ENCODE data around the gene CA4.

The CA4 gene

DNA sequence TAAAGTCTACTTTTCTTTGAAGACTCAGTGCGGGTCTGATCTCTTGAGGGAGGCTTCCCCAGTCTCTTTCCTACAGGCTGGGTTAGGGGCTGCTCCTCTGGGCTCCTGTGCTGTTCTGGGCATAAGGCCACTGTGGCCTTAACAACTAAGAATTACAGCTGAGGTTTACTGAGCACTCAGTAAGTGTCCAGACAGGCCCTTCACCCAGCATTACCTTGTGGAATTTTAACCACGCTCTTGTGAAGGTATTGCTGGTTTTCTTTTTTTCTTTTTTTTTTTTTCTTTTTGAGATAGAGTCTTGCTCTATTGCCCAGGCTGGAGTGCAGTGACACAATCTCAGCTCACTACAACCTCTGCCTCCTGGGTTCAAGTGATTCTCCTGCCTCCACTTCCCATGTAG, 3.6 kb upstream of the CA4 start:
- no peak overlapping the region for H2AFZ ChIP-seq (ENCODE audit: low read length)
- H3K23ac ChIP-seq (ENCODE audit: low read depth, low read length, poor library complexity) = no peak overlapping the region
- peaks cover 41 to 45% of the 10 kb centered on the region in 2 donors for H3K4me1 ChIP-seq (ENCODE audit: control insufficient read depth in 2 of 2, insufficient read depth in 1 of 2, low read depth in 1 of 2, low read length in 2 of 2)
- H2BK12ac ChIP-seq (ENCODE audit: low read length) = no peak overlapping the region
- WGBS, 2 donors (ENCODE audit: extremely low coverage in 2 of 2, insufficient read length in 2 of 2, insufficient replicate concordance in 1 of 2) = no CpG with 5 or more reads among the region's 2 CpGs
- H3K36me3 ChIP-seq (replicated peaks in 1 of 2; ENCODE audit: control insufficient read depth in 2 of 2, insufficient read depth in 2 of 2, low read length in 2 of 2) = no peaks in the 10 kb centered on the region
- H3K4ac ChIP-seq (ENCODE audit: low read length) = no peak overlapping the region
- H2AK5ac ChIP-seq (ENCODE audit: low read depth, low read length) = peak overlapping the region; percentile 85
- no peak overlapping the region for H2BK5ac ChIP-seq (ENCODE audit: low read length)
- no peak overlapping the region for H4K91ac ChIP-seq (ENCODE audit: low read depth, low read length, poor library complexity)
- peak overlapping the region; percentile 10 for H2BK120ac ChIP-seq (ENCODE audit: low read depth, low read length)
- H3K9me3 ChIP-seq (replicated peaks in 1 of 2; ENCODE audit: control insufficient read depth in 2 of 2, insufficient read depth in 1 of 2, low read depth in 1 of 2, low read length in 2 of 2) = no peaks in the 10 kb centered on the region
- no peak overlapping the region for H4K8ac ChIP-seq (ENCODE audit: low read depth, low read length)
- no peak overlapping the region for H2BK15ac ChIP-seq (ENCODE audit: low read length)
- H3K9ac ChIP-seq (ENCODE audit: low read depth, low read length, poor library complexity) = no peak overlapping the region
- DNase-seq (ENCODE audit: low spot score) = no peak
- peak overlapping the region; percentile 87 for H3K27ac ChIP-seq (replicated peaks; ENCODE audit: low read length)
- H3K4me3 ChIP-seq (ENCODE audit: low read length in 2 of 2) = no peak overlapping the region
- H3K79me1 ChIP-seq (ENCODE audit: low read depth, low read length) = peaks cover 4% of the 10 kb centered on the region
- no peak overlapping the region for H3K14ac ChIP-seq (ENCODE audit: low read length)
- H3K18ac ChIP-seq (ENCODE audit: low read length) = peak overlapping the region; percentile 67
- peaks cover 6 to 59% (median 14%) of the 10 kb centered on the region in 3 experiments for H3K27me3 ChIP-seq (ENCODE audit: control insufficient read depth in 3 of 3, insufficient read depth in 3 of 3, low read depth in 1 of 3, low read length in 3 of 3)
- no peak overlapping the region for H3K4me2 ChIP-seq (ENCODE audit: insufficient read depth, low read length, poor library complexity, severe bottlenecking)

DNA sequence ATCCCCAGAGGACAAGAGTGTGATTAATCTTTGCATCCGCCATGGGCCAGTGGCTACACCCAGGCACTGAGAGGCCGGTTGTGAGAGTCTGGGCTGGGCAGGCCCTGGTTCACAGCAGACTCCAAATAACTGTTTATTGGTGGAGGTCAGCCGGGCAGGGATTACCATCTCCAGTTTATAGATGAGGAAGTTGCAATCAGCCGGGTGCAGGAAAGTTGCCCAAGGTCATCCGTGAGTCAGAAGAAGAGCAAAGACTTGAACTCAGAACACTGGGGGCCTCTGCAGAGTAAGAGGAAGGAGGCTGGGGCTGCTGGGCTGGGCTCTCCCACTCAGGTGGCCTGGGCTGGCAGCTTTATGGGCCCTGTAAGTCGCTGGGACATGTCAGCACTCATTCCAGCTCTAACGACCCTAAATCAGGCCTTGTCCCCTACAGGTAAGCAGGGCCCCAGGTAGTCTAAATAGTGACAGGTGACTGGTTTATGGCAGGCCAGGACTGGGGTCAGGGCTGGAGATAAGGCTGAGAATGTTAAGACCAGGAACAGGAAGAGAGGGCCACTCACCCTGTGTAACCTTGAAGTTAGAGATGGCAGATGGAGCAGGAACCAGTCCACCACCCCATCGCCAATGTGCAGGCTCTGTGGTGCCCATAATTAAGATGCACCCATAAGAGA, 2.1 kb upstream of the CA4 start:
- no peak overlapping the region for H3K14ac ChIP-seq (ENCODE audit: low read length)
- H3K4me3 ChIP-seq (ENCODE audit: low read length in 2 of 2) = no peak overlapping the region
- DNase-seq (ENCODE audit: low spot score) = no peak
- no peak overlapping the region for H3K9ac ChIP-seq (ENCODE audit: low read depth, low read length, poor library complexity)
- no peak overlapping the region for H4K91ac ChIP-seq (ENCODE audit: low read depth, low read length, poor library complexity)
- H4K8ac ChIP-seq (ENCODE audit: low read depth, low read length) = no peak overlapping the region
- H2BK5ac ChIP-seq (ENCODE audit: low read length) = no peak overlapping the region
- no peak overlapping the region for H2AFZ ChIP-seq (ENCODE audit: low read length)
- H3K18ac ChIP-seq (ENCODE audit: low read length) = no peak overlapping the region
- H3K4me1 ChIP-seq (ENCODE audit: control insufficient read depth in 2 of 2, insufficient read depth in 1 of 2, low read depth in 1 of 2, low read length in 2 of 2) = peaks cover 31 to 39% of the 10 kb centered on the region in 2 donors
- H2BK120ac ChIP-seq (ENCODE audit: low read depth, low read length) = no peak overlapping the region
- no peak overlapping the region for H3K4ac ChIP-seq (ENCODE audit: low read length)
- no peak overlapping the region for H2BK12ac ChIP-seq (ENCODE audit: low read length)
- peaks cover 4% of the 10 kb centered on the region for H3K79me1 ChIP-seq (ENCODE audit: low read depth, low read length)
- no CpG with 5 or more reads among the region's 8 CpGs for WGBS, 2 donors (ENCODE audit: extremely low coverage in 2 of 2, insufficient read length in 2 of 2, insufficient replicate concordance in 1 of 2)
- no peaks in the 10 kb centered on the region for H3K9me3 ChIP-seq (replicated peaks in 1 of 2; ENCODE audit: control insufficient read depth in 2 of 2, insufficient read depth in 1 of 2, low read depth in 1 of 2, low read length in 2 of 2)
- no peak overlapping the region for H3K23ac ChIP-seq (ENCODE audit: low read depth, low read length, poor library complexity)
- no peak overlapping the region for H2BK15ac ChIP-seq (ENCODE audit: low read length)
- no peak overlapping the region for H3K27ac ChIP-seq (replicated peaks; ENCODE audit: low read length)
- peaks cover 2 to 67% (median 11%) of the 10 kb centered on the region in 3 experiments for H3K27me3 ChIP-seq (ENCODE audit: control insufficient read depth in 3 of 3, insufficient read depth in 3 of 3, low read depth in 1 of 3, low read length in 3 of 3)
- no peaks in the 10 kb centered on the region for H3K36me3 ChIP-seq (replicated peaks in 1 of 2; ENCODE audit: control insufficient read depth in 2 of 2, insufficient read depth in 2 of 2, low read length in 2 of 2)
- H2AK5ac ChIP-seq (ENCODE audit: low read depth, low read length) = peak overlapping the region; percentile 10
- H3K4me2 ChIP-seq (ENCODE audit: insufficient read depth, low read length, poor library complexity, severe bottlenecking) = no peak overlapping the region

DNA sequence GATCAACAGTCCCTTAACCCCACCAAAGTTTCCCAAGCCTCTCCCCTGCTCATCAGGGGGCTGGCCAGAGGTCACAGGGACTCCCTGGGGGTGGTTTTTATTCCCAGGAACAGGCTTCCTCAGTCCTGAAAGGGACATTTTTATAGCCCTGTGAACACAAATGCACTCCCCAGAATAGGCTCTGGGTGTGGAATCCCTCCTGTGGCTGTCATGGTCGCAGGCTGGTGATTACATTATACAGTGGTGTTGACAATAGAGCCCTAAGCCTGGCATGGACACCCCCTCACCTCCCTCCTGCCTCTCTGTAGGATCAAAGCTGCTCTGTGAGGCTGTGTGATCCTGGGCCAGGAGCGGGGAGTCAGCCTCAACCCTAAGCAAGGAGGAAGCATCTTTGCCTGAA, 1.4 kb upstream of the CA4 start:
- Histone ChIP-seq H3K9ac (ENCODE audit: low read depth, low read length, poor library complexity) (no peak overlapping the region), H3K4me1 (ENCODE audit: control insufficient read depth in 2 of 2, insufficient read depth in 1 of 2, low read depth in 1 of 2, low read length in 2 of 2) (peaks cover 26 to 34% of the 10 kb centered on the region in 2 donors), H3K79me1 (ENCODE audit: low read depth, low read length) (peaks cover 4% of the 10 kb centered on the region), H3K14ac (ENCODE audit: low read length) (no peak overlapping the region), H3K27me3 (ENCODE audit: control insufficient read depth in 3 of 3, insufficient read depth in 3 of 3, low read depth in 1 of 3, low read length in 3 of 3) (peaks cover 2 to 71% (median 11%) of the 10 kb centered on the region in 3 experiments), H4K8ac (ENCODE audit: low read depth, low read length) (no peak overlapping the region), H3K27ac (replicated peaks; ENCODE audit: low read length) (peak overlapping the region; percentile 9), H2BK12ac (ENCODE audit: low read length) (no peak overlapping the region), H2BK120ac (ENCODE audit: low read depth, low read length) (no peak overlapping the region), H3K4me2 (ENCODE audit: insufficient read depth, low read length, poor library complexity, severe bottlenecking) (no peak overlapping the region), H3K23ac (ENCODE audit: low read depth, low read length, poor library complexity) (no peak overlapping the region), H3K9me3 (replicated peaks in 1 of 2; ENCODE audit: control insufficient read depth in 2 of 2, insufficient read depth in 1 of 2, low read depth in 1 of 2, low read length in 2 of 2) (no peaks in the 10 kb centered on the region), H2AFZ (ENCODE audit: low read length) (no peak overlapping the region), H3K4me3 (ENCODE audit: low read length in 2 of 2) (no peak overlapping the region), H4K91ac (ENCODE audit: low read depth, low read length, poor library complexity) (no peak overlapping the region), H2BK15ac (ENCODE audit: low read length) (no peak overlapping the region), H3K18ac (ENCODE audit: low read length) (peak overlapping the region; percentile 78), H3K36me3 (replicated peaks in 1 of 2; ENCODE audit: control insufficient read depth in 2 of 2, insufficient read depth in 2 of 2, low read length in 2 of 2) (no peaks in the 10 kb centered on the region), H3K4ac (ENCODE audit: low read length) (no peak overlapping the region), H2AK5ac (ENCODE audit: low read depth, low read length) (peak overlapping the region; percentile 10), H2BK5ac (ENCODE audit: low read length) (no peak overlapping the region)
- WGBS, 2 donors (ENCODE audit: extremely low coverage in 2 of 2, insufficient read length in 2 of 2, insufficient replicate concordance in 1 of 2) = no CpG with 5 or more reads among the region's 2 CpGs
- DNase-seq (ENCODE audit: low spot score) = no peak

GRCh38 chr17:60151355-60151754, 1.6 kb downstream of the CA4 start:
- no peaks in the 10 kb centered on the region for H3K36me3 ChIP-seq (replicated peaks in 1 of 2; ENCODE audit: control insufficient read depth in 2 of 2, insufficient read depth in 2 of 2, low read length in 2 of 2)
- H2BK12ac ChIP-seq (ENCODE audit: low read length) = no peak overlapping the region
- peaks cover 6% of the 10 kb centered on the region for H3K79me1 ChIP-seq (ENCODE audit: low read depth, low read length)
- no peak overlapping the region for H3K18ac ChIP-seq (ENCODE audit: low read length)
- H2BK120ac ChIP-seq (ENCODE audit: low read depth, low read length) = no peak overlapping the region
- no peak overlapping the region for H2AFZ ChIP-seq (ENCODE audit: low read length)
- H3K9ac ChIP-seq (ENCODE audit: low read depth, low read length, poor library complexity) = no peak overlapping the region
- peaks cover 2 to 92% (median 11%) of the 10 kb centered on the region in 3 experiments for H3K27me3 ChIP-seq (ENCODE audit: control insufficient read depth in 3 of 3, insufficient read depth in 3 of 3, low read depth in 1 of 3, low read length in 3 of 3)
- no peak overlapping the region for H2BK15ac ChIP-seq (ENCODE audit: low read length)
- H4K91ac ChIP-seq (ENCODE audit: low read depth, low read length, poor library complexity) = no peak overlapping the region
- H3K9me3 ChIP-seq (replicated peaks in 1 of 2; ENCODE audit: control insufficient read depth in 2 of 2, insufficient read depth in 1 of 2, low read depth in 1 of 2, low read length in 2 of 2) = no peaks in the 10 kb centered on the region
- no CpG with 5 or more reads among the region's 5 CpGs for WGBS, 2 donors (ENCODE audit: extremely low coverage in 2 of 2, insufficient read length in 2 of 2, insufficient replicate concordance in 1 of 2)
- H3K4me1 ChIP-seq (ENCODE audit: control insufficient read depth in 2 of 2, insufficient read depth in 1 of 2, low read depth in 1 of 2, low read length in 2 of 2) = peaks cover 9 to 28% of the 10 kb centered on the region in 2 donors
- no peak for DNase-seq (ENCODE audit: low spot score)
- H3K23ac ChIP-seq (ENCODE audit: low read depth, low read length, poor library complexity) = no peak overlapping the region
- H3K4me2 ChIP-seq (ENCODE audit: insufficient read depth, low read length, poor library complexity, severe bottlenecking) = no peak overlapping the region
- no peak overlapping the region for H4K8ac ChIP-seq (ENCODE audit: low read depth, low read length)
- H3K4ac ChIP-seq (ENCODE audit: low read length) = no peak overlapping the region
- no peak overlapping the region for H2BK5ac ChIP-seq (ENCODE audit: low read length)
- H3K27ac ChIP-seq (replicated peaks; ENCODE audit: low read length) = no peak overlapping the region
- H2AK5ac ChIP-seq (ENCODE audit: low read depth, low read length) = no peak overlapping the region
- no peak overlapping the region for H3K4me3 ChIP-seq (ENCODE audit: low read length in 2 of 2)
- H3K14ac ChIP-seq (ENCODE audit: low read length) = no peak overlapping the region
